Ovary (tissue), 3 donors: Measurements from ENCODE around the gene KRT33A.

Source experiments
- POLR2A ChIP-seq: fragments of 450-650 bp; IDR thresholded peaks from one replicate; pipeline ENCODE4 v1.6.1; 2017; ENCODE audit warnings: antibody characterized with exemption, mild to moderate bottlenecking, moderate library complexity
- TF ChIP-seq, protein P1 (sequence below), 3 donors: fragments of 450-650 bp in 2 of 3; fragments of 200-600 bp in 1 of 3; IDR thresholded peaks; one replicate each; pipeline versions ENCODE4 v1.5.1 to v1.8.0; 2016 to 2022; ENCODE audit warnings: antibody characterized with exemption in 3 of 3, mild to moderate bottlenecking in 1 of 3
- donor health status: DM: no; HTN: no; CAD: no.

DNA sequence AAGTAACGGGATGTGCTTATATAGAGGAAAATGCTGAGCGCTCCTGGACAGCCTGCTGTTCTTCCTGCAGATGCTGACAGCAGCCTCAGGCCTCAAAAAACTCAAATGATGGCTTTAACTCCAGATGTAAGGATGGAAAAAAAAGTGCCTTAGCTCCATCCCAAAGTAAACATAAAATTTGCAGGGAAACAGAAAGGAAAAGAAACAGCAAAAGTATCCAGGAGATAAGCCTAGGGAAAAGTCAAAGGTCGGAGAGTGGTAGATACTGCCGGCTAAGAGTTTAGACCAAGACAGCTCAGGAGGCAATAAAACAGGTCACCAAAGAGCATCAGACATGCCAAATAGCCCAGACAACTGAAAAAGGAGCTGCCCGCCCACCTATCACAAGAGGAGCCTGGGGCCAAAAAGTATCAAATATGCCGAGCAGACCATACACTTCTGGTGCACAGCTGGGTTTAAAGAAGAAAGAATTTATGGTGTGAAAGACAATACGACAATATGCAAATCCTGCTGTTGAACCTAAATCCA, 39.8 kb upstream of the KRT33A start:
- TF ChIP-seq, protein P1, sequence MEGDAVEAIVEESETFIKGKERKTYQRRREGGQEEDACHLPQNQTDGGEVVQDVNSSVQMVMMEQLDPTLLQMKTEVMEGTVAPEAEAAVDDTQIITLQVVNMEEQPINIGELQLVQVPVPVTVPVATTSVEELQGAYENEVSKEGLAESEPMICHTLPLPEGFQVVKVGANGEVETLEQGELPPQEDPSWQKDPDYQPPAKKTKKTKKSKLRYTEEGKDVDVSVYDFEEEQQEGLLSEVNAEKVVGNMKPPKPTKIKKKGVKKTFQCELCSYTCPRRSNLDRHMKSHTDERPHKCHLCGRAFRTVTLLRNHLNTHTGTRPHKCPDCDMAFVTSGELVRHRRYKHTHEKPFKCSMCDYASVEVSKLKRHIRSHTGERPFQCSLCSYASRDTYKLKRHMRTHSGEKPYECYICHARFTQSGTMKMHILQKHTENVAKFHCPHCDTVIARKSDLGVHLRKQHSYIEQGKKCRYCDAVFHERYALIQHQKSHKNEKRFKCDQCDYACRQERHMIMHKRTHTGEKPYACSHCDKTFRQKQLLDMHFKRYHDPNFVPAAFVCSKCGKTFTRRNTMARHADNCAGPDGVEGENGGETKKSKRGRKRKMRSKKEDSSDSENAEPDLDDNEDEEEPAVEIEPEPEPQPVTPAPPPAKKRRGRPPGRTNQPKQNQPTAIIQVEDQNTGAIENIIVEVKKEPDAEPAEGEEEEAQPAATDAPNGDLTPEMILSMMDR (IDR thresholded peaks at IDR 0.05): no peak
- TF ChIP-seq POLR2A: no peak
